Activated T-helper 2 cell treated with anti-CD3 and anti-CD28 coated beads, Interferon-gamma antibody, Interleukin-2, Interleukin-4, amounts not matched to agents 10 μg/mL and 5 μg/mL and 100 μg/mL, durations not matched to agents 14 hours and 24 hours and 36 hours (primary cell): Measurements from ENCODE around the gene GAPT. TPM values are rescaled to one million over a fixed set of nuclear protein-coding genes. Genes with fewer than 3 reads are reported as not detected.
"Not testable (repeated sequence)": the region's sequence is repeated elsewhere in the genome, so short reads cannot be mapped to it uniquely, and the experiment has no call there.

Source experiments
- DNase-seq: peaks from one replicate; pipeline ENCODE4 v3.0.0; 2021; ENCODE audit warnings: low spot score
- H3K27ac Mint-ChIP-seq: one replicate; pipeline ENCODE4 v1.8.0; 2021; ENCODE audit warnings: mixed read lengths
- H3K27me3 Mint-ChIP-seq: one replicate; pipeline ENCODE4 v1.8.0; 2021; ENCODE audit warnings: low read depth, mixed read lengths
- H3K36me3 Mint-ChIP-seq: one replicate; pipeline ENCODE4 v1.8.0; 2021; ENCODE audit warnings: low read depth, mixed read lengths
- H3K4me1 Mint-ChIP-seq: one replicate; pipeline ENCODE4 v1.8.0; 2021; ENCODE audit warnings: low read depth, mixed read lengths
- H3K4me3 Mint-ChIP-seq: one replicate; pipeline ENCODE4 v1.8.0; 2021; ENCODE audit warnings: low read depth, mild to moderate bottlenecking, moderate library complexity, mixed read lengths
- H3K9me3 Mint-ChIP-seq: one replicate; pipeline ENCODE4 v1.8.0; 2021; ENCODE audit warnings: mixed read lengths
- intact Hi-C: fragments of 100-400 bp; cut with micrococcal nuclease; formaldehyde crosslinking; loops from one replicate; pipeline ENCODE4 v1.15.1; 2023
- total RNA-seq: library from RNA; stranded (reverse); gene quantifications from 2 replicates; pipeline ENCODE4 v1.2.3, GENCODE V29; 2022

The GAPT gene
- total RNA-seq, 1 donor from 2014 or later: not detected

GRCh38 chr5:58499231-58499630 lies 8.0 kb downstream of the GAPT start:
- H3K4me3 Mint-ChIP-seq: no peak overlapping the region
- H3K36me3 Mint-ChIP-seq: no peaks in the 10 kb centered on the region
- H3K27ac Mint-ChIP-seq: no peak overlapping the region
- intact Hi-C loops: no loop called here
- no peaks in the 10 kb centered on the region for H3K9me3 Mint-ChIP-seq
- DNase-seq: no peak
- H3K27me3 Mint-ChIP-seq: peaks cover 13% of the 10 kb centered on the region
- H3K4me1 Mint-ChIP-seq: peaks cover 3% of the 10 kb centered on the region

- no peaks in the 10 kb centered on the region for H3K9me3 Mint-ChIP-seq
- DNase-seq: no peak
- peaks cover 3% of the 10 kb centered on the region for H3K4me1 Mint-ChIP-seq
- no peaks in the 10 kb centered on the region for H3K36me3 Mint-ChIP-seq
- H3K4me3 Mint-ChIP-seq: no peak overlapping the region
- H3K27ac Mint-ChIP-seq: no peak overlapping the region
- intact Hi-C loops: no loop called here
- H3K27me3 Mint-ChIP-seq: peaks cover 13% of the 10 kb centered on the region
These were observed 8.7 kb downstream of the GAPT start for GRCh38 chr5:58499941-58500340.

- intact Hi-C loops: no loop called here
- peaks cover 4% of the 10 kb centered on the region for H3K27me3 Mint-ChIP-seq
- no peak overlapping the region for H3K4me3 Mint-ChIP-seq
- no peaks in the 10 kb centered on the region for H3K36me3 Mint-ChIP-seq
- H3K9me3 Mint-ChIP-seq: no peaks in the 10 kb centered on the region
- no peak for DNase-seq
- peaks cover 3% of the 10 kb centered on the region for H3K4me1 Mint-ChIP-seq
- H3K27ac Mint-ChIP-seq: no peak overlapping the region
These were observed 10.7 kb downstream of the GAPT start for GRCh38 chr5:58501778-58502417.

- DNase-seq: no peak
- no peak overlapping the region for H3K27ac Mint-ChIP-seq
- peaks cover 4% of the 10 kb centered on the region for H3K27me3 Mint-ChIP-seq
- H3K4me3 Mint-ChIP-seq: no peak overlapping the region
- H3K9me3 Mint-ChIP-seq: no peaks in the 10 kb centered on the region
- no peaks in the 10 kb centered on the region for H3K36me3 Mint-ChIP-seq
- H3K4me1 Mint-ChIP-seq: peaks cover 3% of the 10 kb centered on the region
- intact Hi-C loops: no loop called here
These were observed 12.3 kb downstream of the GAPT start for GRCh38 chr5:58503390-58504046.

- intact Hi-C loops: no loop called here
These were observed 13.5 kb downstream of the GAPT start for GRCh38 chr5:58504766-58505165.

GRCh38 chr5:58505502-58505901 lies 14.3 kb downstream of the GAPT start:
- no peaks in the 10 kb centered on the region for H3K4me1 Mint-ChIP-seq
- H3K36me3 Mint-ChIP-seq: no peaks in the 10 kb centered on the region
- intact Hi-C loops: no loop called here
- DNase-seq: no peak
- no peak overlapping the region for H3K27ac Mint-ChIP-seq
- no peaks in the 10 kb centered on the region for H3K9me3 Mint-ChIP-seq
- peaks cover 4% of the 10 kb centered on the region for H3K27me3 Mint-ChIP-seq
- H3K4me3 Mint-ChIP-seq: no peak overlapping the region

More at GRCh38 chr5:58504766-58505165, 13.5 kb downstream of the GAPT start:
- Mint-ChIP-seq H3K9me3 (no peaks in the 10 kb centered on the region), H3K4me3 (no peak overlapping the region), H3K4me1 (peaks cover 1% of the 10 kb centered on the region), H3K27me3 (peaks cover 4% of the 10 kb centered on the region), H3K27ac (no peak overlapping the region), H3K36me3 (no peaks in the 10 kb centered on the region)
- no peak for DNase-seq

- Mint-ChIP-seq H3K4me1 (no peaks in the 10 kb centered on the region), H3K4me3 (no peak overlapping the region), H3K27me3 (peaks cover 6% of the 10 kb centered on the region), H3K36me3 (no peaks in the 10 kb centered on the region), H3K27ac (no peak overlapping the region), H3K9me3 (no peaks in the 10 kb centered on the region)
- no peak for DNase-seq
- intact Hi-C loops: no loop called here
These were observed 14.9 kb downstream of the GAPT start for GRCh38 chr5:58505971-58506640.

- Mint-ChIP-seq H3K36me3 (no peaks in the 10 kb centered on the region), H3K4me3 (no peak overlapping the region), H3K4me1 (no peaks in the 10 kb centered on the region), H3K27ac (no peak overlapping the region), H3K27me3 (peaks cover 4% of the 10 kb centered on the region), H3K9me3 (no peaks in the 10 kb centered on the region)
- intact Hi-C loops: no loop called here
- DNase-seq: no peak
These were observed 16.5 kb downstream of the GAPT start for GRCh38 chr5:58507715-58508114.

- Mint-ChIP-seq H3K36me3 (no peaks in the 10 kb centered on the region), H3K9me3 (peaks cover 20% of the 10 kb centered on the region), H3K27me3 (no peaks in the 10 kb centered on the region), H3K4me1 (no peaks in the 10 kb centered on the region), H3K27ac (no peak overlapping the region), H3K4me3 (no peak overlapping the region)
- intact Hi-C loops: no loop called here
- DNase-seq: no peak
These were observed 26.0 kb downstream of the GAPT start for GRCh38 chr5:58517198-58517597.

- Mint-ChIP-seq H3K27ac (no peak overlapping the region), H3K4me1 (no peaks in the 10 kb centered on the region), H3K27me3 (no peaks in the 10 kb centered on the region), H3K4me3 (no peak overlapping the region), H3K36me3 (no peaks in the 10 kb centered on the region), H3K9me3 (no peaks in the 10 kb centered on the region)
- no peak for DNase-seq
- intact Hi-C loops: no loop called here
These were observed 32.7 kb downstream of the GAPT start for GRCh38 chr5:58523956-58524355.

GRCh38 chr5:58524571-58524970 lies 33.3 kb downstream of the GAPT start:
- no peak for DNase-seq
- no peak overlapping the region for H3K27ac Mint-ChIP-seq
- no peaks in the 10 kb centered on the region for H3K27me3 Mint-ChIP-seq
- H3K9me3 Mint-ChIP-seq: no peaks in the 10 kb centered on the region
- intact Hi-C loops: no loop called here
- H3K4me1 Mint-ChIP-seq: no peaks in the 10 kb centered on the region
- no peak overlapping the region for H3K4me3 Mint-ChIP-seq
- H3K36me3 Mint-ChIP-seq: no peaks in the 10 kb centered on the region

- Mint-ChIP-seq H3K27ac (no peak overlapping the region), H3K4me1 (no peaks in the 10 kb centered on the region), H3K9me3 (peaks cover 3% of the 10 kb centered on the region), H3K4me3 (no peak overlapping the region), H3K36me3 (no peaks in the 10 kb centered on the region), H3K27me3 (no peaks in the 10 kb centered on the region)
- intact Hi-C loops: no loop called here
- no peak for DNase-seq
These were observed 39.8 kb downstream of the GAPT start for GRCh38 chr5:58530942-58531490.

- not testable (repeated sequence) for H3K4me3 Mint-ChIP-seq
These were observed 50.7 kb downstream of the GAPT start for GRCh38 chr5:58541935-58542334.

More at GRCh38 chr5:58541935-58542334, 50.7 kb downstream of the GAPT start:
- H3K9me3 Mint-ChIP-seq, intact Hi-C loops, H3K36me3 Mint-ChIP-seq, H3K4me1 Mint-ChIP-seq, H3K27ac Mint-ChIP-seq, DNase-seq, H3K27me3 Mint-ChIP-seq: not testable (repeated sequence)
